NCI-H526 treated with DMSO at 0.1 percent for 48 hours (cell line): Measurements from ENCODE around the gene C1orf53.
A peak's percentile ranks its signal among the peaks of the same experiment; 100 is the strongest.
"Not testable (repeated sequence)": the region's sequence is repeated elsewhere in the genome, so short reads cannot be mapped to it uniquely, and the experiment has no call there.

Experiments used
- DNase-seq: peaks from one replicate; lab custom pipeline; 2025; lab: John Stamatoyannopoulos, UW

The C1orf53 gene

DNA sequence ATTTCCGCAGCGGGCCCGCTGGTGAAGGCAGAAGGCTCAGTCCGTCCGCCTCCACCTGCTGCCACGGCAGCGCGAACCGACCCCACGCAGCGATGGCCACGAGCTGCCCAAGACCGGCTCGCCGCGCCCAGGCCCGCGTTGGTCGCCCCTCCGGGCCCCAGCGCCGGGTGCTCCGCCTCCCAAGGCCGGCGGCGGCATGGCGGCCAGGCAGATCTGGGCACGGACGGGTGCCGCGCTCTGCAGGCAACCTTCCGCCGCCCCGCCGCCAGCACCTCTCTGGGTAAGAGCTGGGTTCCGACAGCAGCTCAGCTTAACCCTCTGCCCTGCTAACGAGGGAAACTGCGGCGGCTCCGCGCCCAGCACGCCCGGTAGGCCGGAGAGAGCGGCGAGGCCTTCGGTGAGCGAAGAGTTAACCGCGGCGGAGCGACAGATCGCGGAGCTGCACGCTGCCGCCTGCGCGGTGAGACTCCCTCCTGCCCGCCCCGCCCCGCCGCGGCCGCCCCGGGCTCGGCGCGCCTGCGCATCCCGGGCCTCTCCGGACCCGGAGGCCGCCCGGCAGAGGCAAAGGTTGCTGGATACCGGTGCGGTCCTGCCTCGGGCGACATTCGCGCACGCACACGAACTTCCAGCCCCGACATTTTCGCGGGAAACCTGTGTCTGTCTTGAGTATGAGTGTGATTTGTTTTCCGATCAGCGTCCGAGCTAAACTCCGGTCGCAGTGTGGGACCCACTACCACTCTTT is at the start of gene C1orf53:
C1orf53 (plus strand) TSS at position 177 of the 742 bp plus-strand sequence; CDS start at position 197, 20 bp downstream.
- peak; percentile 75 for DNase-seq

DNA sequence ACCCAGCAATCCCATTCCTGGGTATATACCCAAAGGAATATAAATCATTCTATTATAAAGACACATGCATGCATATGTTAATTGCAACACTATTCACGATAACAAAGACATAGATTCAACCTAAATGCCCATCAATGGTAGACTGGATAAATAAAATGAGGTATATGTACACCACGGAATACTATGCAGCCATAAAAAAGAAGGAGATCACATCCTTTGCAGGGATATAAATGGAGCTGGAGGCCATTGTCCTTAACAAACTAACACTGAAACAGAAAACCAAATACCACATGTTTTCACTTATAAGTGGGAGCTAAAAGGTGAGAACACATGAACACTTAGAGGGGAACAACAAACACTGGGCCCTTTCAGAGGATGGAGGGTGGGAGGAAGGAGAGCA is 46.7 kb upstream of the C1orf53 start:
- not testable (repeated sequence) for DNase-seq

DNA sequence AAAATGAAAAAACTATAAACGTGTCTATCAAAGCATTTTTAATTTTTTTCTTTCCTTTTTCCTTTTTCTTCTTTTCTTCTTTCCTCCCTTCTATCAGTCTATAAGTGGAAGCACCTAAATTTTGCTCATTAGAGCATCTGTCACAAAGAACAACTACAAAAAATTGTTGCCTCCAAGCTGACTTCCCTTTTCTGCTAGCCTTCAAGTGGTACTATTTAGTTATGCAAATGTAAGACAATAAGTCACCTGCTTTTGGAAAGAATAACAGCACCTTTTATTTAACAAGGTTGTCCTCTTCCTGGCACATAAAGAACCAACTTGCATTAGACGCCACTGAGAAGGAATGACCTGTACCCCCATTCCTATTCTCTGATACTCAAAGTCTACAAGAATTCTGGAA is 45.0 kb upstream of the C1orf53 start:
- peak; percentile 47 for DNase-seq

DNA sequence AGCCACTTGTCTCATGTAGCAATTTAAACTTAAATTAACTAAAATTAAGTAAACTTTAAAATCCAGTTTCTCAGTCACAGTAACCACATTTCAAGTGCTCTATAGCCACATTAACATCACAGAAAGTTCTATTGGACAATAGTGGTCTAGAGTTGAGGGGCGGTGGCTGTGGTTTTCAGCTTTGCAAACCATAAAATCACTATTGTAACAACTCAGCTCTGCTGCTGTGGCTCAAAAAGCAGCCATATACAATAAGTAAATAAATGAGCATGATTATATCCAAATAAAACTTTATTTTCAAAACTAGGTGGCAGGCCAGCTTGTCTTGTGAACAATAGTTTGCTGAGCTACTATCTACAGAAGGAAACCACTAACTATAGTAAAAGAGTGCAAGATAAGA is 43.4 kb upstream of the C1orf53 start:
- DNase-seq: no peak

DNA sequence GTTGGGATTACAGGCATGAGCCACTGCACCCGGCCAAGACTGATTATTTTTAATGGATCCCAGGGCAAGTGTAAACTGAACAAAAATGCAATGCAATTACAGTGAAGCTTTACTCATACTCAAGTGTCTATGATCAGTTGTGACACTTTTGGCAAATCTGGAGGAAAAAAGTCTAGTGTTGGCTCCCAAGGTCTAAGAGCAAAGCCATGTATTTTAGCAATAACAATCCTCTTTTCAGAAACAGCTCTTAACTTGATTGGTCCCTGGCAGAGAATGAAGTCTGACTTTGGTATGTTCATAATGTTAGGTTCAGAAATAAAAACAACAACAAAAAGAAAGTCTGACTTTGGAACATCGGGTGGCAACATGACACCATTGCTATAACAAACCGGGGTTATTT is 40.2 kb upstream of the C1orf53 start:
- no peak for DNase-seq

DNA sequence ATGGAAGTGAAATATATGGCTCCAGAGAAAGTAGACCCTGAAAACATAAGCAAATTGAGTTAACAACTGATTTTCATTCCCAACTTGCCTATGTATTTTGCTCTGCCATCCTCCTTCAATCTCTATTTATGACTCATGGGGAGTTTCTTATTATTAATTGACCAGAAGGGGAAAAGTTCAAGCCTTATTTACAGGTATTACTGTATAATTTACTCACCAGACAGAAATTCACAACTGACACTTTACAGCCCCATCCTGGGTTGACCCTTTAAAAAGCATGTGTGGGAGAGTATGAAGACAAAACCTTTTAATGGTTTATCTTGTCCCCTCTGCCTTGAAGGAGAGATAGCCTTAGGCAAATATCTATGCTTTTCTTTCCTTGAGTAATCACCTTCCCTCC is 39.8 kb upstream of the C1orf53 start:
- no peak for DNase-seq

DNA sequence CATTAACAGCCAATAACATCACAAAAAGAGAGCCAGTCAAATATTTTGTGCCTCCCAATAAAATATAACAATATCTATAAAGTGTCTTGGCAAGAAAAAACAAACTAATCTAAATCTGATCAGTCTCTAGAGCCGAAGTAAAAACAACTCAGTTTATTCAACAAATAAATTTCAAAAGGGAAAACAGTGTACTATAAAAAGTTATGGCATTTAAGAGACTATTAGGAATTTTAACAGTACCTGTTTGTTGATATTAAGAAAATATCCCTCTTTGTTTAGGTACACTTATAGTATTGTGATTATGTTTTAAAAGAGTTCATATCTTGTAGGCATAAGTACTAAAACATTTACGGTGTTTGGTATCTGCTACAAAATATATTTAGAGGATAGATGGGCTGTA is 36.6 kb upstream of the C1orf53 start:
- DNase-seq: no peak

DNA sequence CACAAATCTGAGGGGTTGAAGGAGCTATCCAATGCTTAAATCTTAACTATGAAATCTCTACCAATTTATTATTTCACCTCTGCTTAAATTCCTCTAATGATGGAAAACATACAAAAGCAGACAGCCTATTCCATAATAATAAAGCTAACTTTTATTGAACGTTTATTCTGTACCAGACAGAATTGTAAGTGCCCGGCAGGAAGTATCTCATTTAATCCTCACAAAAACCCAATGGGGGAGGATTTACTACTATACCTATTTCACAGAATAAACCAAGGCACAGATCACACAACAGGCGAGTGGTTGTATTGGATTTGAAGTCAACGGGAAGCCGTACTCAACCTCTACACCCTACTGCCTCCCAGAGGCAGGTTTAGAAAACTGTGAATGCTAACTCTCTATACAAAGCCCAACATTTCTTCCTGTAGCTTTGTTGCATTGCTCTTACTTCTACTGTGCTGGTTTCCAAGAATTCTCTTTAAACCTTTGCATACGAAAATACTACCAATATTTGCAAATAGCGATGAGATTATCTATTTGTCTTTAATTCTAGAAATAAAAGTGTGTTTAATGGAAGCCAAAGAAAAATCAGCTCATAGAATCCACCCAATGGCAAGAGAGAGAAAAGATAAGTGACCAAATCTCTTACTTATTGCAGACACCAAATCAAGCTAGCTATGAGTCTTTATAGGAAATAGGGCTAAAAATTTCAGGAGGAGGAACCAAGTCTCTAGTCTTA is 33.5 kb upstream of the C1orf53 start:
- DNase-seq: peak; percentile 2

DNA sequence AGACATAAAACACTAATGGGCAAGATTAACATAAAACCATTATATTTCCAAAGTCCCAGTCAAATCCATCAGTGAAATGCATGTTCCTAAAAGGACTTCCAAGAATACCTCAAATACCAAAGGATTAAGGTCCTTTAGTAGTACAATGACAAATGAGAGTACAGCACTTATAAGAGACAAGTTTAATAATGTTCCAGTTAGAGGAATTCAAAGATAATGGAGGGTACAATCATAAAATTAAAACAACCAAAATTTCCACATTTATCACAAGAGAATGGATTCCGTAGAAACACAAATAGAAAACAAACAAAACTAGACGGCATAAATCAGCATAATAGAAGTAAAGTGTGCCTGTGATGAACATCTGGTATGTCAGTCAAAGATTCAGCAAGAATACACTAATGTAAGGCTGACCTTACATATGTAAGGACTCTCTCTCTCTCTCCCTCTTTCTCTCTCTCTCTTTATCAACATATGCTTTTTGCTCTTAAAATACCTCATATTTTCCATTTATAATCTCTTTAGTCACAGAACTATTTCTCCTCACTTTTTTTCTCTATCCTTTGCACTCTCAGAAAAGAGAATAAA is 32.8 kb upstream of the C1orf53 start:
- DNase-seq: no peak

DNA sequence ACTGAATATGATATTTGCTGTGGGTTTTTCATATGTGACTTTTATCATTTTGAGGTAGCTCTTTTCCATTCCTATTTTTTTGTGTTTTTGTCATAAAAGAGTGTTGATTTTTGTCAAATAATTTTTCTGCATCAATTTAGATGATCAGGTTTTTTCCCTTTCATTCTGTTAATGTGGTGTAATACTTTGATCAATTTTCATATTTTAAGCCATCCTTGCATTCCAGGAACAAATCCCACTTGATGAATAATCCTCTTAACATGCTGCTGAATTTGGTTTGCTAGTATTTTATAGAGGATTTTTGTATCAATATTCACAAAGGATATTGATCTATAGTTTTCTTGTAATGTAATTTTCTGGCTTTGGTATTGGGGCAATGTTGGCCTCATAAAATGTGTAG is 25.5 kb upstream of the C1orf53 start:
- no peak for DNase-seq

DNA sequence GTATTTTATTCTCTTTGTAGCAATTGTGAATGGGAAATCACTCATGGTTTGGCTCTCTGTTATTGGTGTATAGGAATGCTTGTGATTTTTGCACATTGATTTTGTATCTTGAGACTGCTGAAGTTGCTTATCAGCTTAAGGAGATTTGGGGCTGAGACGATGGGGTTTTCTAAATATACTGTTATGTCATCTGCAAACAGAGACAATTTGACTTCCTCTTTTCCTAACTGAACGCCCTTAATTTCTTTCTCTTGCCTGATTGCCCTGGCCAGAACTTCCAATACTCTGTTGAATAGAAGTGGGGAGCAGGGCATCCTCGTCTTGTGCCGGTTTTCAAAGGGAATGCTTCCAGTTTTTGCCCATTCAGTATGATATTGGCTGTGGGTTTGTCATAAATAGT is 22.0 kb upstream of the C1orf53 start:
- not testable (repeated sequence) for DNase-seq

DNA sequence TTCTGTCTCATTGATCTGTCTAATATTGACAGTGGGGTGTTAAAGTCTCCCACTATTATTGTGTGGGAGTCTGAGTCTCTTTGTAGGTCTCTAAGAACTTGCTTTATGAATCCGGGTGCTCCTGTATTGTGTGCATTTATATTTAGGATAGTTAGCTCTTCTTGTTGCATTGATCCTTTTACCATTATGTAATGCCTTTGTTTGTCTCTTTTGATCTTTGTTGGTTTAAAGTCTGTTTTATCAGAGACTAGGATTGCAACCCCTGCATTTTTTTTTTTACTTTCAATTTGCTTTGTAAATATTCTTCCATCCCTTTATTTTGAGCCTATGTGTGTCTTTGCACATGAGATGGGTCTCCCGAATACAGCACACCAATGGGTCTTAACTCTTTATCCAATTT is 20.2 kb upstream of the C1orf53 start:
- DNase-seq: not testable (repeated sequence)

DNA sequence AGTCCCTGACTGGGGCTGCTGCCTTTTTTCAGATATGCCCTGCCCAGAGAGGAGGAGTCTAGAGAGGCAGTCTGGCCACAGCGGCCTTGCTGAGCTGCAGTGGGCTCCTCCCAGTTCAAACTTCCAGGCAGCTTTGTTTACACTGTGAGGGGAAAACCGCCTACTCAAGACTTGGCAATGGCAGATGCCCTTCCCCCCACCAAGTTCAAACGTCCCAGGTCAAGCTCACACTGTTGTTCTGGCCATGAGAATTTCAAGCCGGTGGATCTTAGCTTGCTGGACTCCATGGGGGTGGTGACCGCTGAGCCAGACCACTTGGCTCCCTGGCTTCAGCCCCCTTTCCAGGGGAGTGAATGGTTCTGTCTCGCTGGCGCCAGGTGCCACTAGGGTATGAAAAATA is 18.3 kb upstream of the C1orf53 start:
- no peak for DNase-seq

DNA sequence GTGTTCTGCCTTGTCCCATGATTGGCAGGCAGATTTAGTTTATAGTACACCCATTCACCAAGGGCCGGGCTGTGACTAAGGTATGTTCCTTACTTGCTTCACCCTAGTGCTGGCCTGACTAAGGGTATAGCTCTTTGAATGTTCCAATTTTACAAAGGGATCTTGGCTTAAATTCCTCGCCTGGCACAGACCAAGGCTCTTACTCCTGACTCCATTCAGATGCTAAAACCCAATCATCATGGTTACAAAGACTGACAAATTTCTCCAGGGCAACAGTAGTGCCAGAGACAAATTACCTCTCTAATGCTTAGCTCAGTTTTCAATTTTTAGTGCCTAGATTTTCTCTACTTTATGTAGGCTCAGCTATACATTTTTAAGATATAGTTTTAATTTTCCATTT is 11.5 kb upstream of the C1orf53 start:
- no peak for DNase-seq

DNA sequence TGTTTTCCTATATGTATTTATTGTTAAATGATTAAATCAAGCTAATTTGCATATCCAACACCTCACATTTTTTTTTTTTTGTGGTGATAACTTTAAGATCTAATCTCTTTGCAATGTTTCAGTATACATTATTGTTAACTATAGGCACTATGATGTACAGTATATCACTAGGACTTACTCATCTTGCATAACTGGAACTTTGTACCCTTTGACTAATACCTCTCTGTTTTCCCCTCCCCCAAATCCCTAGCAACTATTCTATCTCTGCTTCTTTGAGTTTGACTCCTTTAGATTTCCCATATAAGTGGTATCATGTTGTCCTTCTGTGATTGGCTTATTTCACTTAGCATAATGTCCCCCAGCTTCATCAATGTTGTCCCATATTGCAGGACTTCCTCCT is 9.7 kb upstream of the C1orf53 start:
- no peak for DNase-seq

DNA sequence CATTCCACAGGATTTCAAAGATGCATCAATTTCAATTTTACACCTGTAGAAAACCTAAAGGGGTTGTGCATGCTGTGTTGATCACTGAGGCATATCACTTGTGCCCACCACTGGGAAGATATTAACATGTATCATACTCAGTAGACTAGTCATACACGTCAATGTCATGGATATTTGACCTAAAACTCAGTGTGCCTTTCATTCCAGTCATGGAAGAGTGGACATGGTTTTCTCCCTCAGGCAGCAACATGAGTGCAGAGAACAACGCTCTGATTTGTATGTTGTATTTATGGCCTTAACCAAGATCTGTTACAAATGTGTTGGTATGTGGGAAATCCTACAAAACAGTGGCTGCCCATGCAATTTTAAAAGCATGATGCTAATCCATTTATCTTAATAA is 6.1 kb upstream of the C1orf53 start:
- DNase-seq: no peak

DNA sequence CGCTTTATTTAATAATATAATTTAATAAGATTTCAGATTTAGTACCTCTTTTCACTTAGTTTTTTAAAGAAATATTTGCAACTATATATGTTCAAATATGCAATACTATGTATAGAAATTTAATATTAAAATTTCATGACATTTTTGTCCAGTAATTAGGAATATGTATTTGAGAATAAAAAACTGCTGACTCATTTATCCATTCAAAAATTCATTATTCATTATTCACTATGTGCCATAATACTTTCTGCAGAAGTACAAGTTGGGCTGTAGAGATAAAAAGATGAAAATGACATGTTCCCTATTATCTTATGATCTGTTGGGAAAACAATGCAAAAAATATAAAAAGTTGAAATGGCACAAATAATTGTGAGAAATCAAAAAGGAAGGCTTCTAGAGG is 3.4 kb upstream of the C1orf53 start:
- DNase-seq: no peak

DNA sequence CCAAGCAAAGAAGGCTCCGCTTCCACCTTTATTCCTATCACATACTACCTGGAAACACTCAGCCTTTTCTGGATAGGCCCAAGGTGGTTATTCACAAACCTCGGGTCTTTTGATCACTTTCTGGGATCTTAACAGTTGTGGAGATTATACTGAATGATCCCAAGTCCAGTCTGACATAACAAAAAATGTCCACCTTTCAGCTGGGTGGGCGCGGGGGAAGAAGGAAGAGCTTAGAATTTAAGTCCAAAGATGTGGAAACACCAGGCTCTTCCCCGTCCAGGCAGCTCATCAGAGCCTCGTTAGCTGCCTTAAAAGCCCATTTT is 338 bp upstream of the C1orf53 start:
- DNase-seq: no peak

DNA sequence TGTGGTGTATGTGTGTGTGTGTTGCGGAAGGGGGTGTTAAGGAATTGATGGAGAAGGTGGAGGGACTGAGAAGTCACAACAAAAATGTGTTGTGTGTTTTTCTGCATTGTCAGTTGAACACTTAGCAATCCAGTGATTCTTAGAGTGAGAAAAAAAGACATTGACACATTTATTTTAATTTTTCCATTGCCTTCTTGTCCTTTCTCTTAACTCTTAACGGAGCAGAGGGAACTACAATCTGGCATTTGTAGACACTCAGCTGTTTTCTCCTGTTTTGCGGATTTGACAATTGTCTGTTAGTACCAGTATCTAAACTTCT is 725 bp downstream of the C1orf53 start:
- DNase-seq: no peak

DNA sequence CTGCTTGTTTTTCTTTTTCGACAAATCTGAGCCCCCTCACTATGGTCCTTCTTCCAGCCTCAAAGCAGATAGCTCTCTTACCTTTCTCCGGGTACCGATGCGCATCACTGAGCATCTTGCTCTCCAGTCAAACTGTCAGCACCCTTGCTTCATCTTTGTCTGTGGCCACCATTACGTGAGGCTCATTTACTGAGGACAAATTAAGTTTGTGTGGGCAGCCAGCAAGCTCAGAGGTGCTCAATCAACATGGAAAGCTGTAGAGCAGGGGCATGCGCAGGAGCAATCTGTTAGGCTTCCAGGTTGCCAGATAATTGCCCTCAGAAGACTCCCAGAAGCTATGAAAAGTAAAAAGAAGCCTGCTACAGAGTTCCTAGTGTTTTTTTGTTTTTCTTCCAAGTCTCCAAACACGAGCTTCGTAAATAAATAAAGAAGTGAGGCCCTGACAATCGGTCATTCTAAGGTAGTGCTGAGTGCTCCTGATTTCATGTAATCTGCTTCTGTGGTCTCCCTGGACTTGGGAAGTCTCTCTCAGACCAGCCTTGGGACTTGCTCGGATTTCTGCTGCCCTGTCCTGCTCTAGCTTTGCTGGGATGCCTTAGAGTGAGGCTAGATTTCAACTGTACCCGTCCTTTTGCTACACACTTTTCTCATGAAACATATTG is 1.8 kb downstream of the C1orf53 start:
- DNase-seq: no peak

DNA sequence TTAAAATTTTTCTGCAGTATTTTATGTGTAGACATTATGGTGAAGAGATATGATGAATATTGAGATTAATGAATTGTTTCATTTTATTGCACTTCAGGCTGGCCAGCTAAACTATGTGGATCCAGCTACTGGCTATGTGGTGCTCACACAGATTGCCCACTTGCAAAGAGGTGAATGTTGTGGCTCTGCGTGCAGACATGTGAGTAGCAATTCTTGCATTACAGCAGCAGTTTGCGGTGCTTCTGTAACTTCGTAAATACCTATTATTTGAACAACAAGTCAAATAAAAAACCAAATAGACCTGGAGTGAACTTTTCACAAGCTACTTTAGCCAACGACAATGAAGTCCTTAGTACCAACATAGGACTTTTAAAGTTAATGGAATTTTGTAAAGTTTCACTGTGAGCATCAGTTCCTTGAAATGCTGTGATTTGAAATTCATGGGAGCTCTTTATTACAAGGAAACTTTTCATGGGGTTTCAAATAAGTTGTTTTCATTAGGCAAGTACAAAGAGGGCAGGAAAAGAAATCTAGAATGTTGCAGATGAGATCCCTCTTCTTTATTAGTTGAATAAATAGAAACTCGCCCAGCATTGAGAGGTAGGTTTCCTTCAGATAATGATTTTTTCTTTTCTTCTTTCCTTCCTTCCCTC is 3.4 kb downstream of the C1orf53 start:
- no peak for DNase-seq

DNA sequence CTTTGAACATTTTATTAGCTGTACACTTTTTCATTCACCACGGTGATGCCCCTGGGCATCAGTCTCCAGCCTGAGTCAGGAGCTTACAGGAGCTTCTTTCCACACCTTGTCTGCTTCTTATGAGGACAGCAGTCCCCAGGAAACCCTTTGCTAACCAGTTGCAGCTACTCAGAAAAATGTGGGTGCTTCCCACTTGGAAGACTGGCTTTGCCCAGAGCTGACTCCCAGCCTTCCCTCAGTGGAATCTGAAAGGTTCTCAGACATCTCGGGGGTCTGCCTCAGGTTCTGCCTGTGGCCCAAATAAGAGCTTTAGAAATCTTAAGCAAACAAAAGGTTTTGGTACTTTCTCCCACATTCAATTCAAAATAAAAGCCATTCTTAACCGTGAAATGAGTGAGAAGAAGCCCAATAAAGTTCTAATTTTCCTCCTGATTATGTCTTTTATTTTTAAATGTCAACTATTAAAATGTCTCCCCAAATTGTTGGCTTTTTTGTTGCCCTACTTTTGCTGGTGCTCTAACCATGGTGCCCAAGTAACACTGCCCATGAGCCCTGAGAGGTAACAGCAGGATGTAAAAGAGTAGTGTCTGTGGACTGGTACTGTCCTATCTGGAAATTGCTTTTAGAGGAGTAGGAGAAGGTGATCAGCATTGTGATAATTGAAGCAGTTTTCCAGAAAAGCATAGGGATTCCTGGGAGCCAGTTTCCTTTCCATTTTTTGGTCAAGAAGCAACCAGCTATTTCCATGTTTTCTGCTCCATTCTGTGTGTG is 5.6 kb downstream of the C1orf53 start:
- no peak for DNase-seq
